ENCODE results near the gene HS6ST1. TPM values are rescaled to one million over a fixed set of nuclear protein-coding genes. Genes with fewer than 3 reads are reported as not detected.

The HS6ST1 gene
- polyA plus RNA-seq, 10 donors, result 18.7 to 49.2 (median 25.1) TPM

DNA sequence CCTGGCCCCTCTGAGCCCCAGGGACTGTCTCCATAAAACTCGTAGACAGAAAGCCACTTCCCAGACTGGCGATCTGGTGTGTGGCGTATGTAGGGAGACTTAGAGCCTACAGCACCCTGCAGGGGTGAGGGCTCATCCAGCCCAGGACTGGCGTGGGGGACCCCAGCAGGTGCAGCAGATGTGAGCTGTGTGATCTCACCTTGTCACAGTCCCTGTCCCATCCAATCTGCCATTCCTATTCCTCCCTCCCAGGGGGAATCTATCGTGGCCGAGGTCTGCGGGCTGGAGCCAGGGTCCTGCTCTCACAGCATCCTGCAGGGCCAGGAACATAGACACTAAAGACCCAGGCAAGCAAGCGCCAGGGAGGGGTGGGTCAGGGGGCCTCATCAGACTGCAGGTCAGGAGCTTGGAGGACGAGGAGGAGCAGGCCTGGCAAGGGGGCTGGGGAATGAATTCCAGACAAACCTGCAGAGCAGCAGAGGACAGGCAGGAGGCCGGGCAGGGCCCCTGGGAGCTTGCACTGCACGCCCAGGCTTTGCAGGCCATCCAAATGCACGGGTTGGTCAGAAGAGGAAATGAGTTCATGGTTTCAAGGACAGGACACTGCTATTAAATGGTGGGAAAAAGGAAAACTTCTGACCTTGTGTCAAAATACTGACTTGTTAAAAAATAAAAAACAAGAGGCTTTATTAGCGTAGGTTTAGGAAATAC lies 32.5 kb downstream of the HS6ST1 start:
- no peak for DNase-seq

DNA sequence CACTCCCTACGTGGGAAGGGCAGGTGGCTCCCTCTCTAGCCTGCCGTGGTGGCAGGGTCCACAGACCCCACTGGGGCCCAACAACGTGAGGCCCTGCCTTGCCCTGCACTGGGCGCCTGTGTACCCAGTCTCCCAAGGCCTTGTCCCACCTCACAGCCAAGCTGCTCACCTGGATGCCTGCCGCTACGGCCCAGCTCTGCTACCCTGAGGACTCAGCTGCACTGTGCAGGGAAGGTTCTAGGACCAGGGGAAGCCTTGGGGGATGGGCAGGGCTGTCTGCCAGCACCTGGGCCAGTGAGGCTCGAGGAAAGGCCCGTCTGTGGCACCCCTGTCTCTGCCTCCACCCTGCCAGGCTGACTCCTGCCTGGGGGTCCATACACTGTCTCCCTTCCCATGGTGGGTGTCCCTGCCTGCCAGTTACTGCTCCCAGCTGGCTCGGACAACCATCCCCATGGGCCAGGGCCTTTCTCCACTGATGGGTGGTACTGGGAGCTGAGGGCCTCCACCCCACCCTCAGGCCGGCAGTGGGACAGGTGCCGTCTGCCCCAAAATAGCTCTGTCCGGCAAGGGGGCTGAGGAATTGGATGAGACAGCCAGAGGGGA lies 33.2 kb downstream of the HS6ST1 start:
- DNase-seq, result no peak

DNA sequence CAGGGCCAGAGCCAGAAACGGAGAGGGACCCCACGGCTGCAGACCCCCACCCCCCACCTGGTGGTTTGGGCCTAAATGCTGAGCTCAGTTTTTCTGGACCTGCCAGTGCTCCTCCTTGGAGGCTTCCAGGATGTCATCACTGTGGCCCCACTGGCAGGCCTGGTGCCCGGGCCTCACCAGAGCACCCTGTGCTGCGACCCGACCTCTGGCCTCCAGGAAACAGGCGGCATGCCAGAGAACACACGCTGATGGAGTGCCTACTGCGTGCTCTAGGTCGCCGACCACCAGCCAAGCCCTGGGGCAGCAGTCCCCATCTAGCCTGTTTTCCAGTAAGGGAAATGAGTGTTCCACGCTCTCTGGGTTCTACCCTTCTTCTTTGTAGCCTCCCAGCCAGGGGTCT lies 33.8 kb downstream of the HS6ST1 start:
- DNase-seq, result no peak

DNA sequence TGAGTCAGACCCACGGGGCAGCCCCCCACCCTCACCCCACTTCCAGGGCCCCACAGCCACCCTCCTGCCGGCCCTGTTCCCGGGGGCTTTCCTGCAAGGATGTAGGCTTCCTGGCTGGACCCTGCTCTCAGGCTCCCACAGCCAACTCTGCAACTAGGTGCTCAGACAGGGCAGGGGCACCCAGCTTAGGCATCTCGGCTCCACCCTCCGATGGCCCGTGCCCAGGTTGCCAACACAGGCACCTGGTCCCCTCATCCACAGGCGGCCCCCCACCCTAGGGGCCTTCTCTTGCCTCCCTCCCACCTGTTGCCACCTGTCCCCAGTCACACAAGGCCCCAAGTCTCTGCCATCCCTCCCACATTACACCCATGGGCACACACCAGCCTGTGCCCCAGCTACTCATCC lies 34.6 kb downstream of the HS6ST1 start:
- DNase-seq, result no peak

DNA sequence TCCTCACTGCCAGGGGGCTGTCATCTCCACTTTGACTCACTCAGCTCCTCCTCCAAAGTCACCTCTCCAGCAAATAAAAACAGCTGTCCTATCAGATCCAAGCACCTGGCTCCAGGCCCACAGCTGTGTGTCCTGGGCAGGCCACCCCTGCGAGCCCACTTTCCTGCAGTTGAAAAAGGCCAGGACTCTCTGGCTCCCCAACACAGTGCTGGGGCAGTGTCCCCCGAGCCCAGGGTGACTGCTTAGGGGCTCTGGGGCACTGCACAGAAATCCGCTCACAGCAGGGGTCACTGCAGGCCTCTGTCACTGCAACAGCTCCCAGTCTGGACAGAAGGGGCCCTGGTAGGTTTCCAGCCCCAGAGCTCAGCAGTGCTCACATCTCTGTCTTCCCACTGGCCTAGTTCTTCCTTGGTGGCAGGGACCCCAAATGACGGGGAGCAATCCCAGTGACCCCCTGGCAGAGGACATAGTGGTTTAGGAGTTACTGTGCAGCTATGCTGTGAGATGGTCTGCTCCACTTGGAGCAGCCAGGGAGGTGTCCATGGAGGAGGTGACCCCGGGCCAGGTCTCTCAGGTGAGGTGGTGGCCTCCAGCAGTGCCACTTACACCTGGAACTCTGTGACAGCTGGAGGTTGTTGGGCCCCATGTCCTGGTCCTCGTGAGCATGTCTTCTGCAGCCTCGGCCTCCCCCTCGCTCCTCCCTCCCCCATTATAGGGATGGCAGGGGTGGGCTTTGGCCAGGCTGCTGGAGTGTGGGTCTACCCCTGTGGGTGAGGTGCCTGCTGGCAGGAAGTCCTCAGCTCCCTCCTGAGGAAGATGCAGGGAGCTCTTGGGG lies 35.5 kb downstream of the HS6ST1 start:
- DNase-seq, result no peak

DNA sequence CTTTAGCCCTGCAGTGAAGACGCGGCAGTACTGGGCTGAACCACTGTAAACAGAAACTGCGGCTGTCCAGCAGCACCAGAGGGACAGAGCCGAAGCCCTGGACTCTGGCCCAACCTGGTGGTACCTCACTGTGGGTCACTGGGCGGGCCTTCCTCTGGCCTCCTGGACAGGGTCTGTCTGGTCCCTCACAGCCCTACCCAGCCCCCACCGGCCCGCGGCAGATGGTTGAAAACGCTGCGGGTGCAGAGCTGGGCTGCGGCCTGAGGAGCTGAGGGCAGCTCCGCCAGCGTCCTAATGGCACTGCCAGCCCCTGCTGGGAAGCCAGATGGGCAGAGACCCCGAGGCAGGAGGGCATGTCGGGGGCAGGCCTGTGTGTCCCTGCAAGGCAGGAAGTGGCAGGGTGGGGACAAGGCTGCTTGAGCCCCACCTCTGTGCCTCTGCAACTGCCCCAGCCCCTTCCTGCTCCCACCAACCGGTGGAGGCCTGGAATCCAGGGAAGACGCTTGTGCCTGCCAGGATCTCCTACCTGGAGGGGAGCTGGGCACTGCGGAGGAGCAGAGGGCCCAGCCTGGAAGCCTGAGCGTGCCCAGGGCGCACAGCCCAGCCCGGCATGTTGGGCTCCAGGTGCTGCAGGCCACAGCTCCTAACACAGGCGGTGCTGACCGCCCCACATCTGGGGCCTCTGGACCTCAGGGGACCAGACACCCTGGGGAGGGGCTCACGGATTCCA lies 36.3 kb downstream of the HS6ST1 start:
- no peak for DNase-seq

DNA sequence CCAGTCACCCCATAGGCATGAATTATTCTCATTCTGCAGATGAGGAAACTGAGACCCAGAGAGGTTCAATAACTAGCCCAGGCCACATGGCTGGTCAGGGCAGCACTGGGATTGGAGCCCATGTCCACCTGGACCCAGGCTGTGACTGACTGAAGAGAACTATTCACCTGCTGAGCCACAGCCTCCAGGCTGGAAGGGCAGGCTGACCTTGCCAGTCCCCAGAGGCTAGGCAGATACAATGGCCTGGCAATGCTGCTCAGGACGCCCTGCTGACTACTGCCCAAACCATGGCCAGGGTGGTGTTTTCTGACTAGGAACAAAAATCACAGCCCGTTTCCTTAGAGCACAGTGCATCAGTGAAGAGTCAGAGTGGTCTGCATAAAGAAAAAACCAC lies 36.8 kb downstream of the HS6ST1 start:
- no peak for DNase-seq

DNA sequence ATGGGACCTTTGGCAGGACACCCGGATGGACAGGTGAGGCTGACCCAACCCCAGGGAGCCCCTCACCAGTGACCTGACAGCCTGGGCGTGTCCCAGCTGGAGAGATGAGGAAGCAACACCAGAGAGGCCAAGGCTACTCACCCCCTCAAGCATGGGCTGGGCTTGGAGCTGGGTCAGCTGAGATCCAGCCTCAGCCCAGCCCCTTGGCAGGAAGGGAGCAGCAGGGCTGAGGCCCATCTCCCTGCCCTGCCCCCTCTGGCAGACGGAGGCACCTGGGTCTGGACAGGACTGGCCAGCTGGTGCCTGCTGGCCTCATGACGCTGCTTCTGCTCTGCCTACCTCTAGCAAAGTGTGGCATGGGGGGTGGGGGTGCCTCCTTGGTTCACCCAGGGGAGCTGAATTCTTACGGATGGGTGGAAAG lies 37.8 kb downstream of the HS6ST1 start:
- DNase-seq, result peak in 1 of 3 donors; percentile 51

DNA sequence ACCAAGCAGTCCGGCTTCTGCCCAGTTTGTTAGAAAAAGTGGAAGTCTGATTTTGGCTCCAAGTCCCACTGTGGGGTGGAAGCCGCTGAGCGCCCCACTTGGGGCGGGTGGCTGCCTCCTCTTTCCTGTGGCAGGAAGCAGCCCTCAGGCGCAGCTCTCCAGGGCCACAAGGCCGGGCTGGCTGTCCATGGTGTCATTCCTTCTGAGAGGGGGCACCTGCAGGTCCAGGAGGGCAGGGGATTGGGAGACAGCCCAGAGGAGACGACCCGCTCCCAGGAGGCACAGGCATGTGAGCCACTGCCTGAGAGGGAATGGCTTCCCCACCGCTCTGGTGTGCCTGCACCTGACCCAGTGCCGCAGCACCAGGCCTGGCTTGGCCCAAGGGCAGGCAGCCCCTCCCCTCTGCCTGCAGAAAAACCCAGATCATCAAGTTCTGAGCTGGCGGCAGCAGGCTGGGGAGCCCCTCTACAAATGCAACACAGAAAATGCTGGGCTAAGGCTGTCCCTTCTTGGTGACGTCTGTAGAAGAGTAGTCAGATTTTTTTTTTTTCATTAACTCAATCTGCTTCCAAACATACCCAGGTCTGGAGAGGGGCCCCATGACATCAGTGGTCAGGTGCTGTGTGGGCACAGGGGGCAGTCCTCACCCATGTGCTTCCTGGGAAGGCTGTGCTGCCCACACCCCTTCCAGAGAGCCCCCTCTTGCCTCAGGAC lies 38.4 kb downstream of the HS6ST1 start:
- DNase-seq, result no peak

DNA sequence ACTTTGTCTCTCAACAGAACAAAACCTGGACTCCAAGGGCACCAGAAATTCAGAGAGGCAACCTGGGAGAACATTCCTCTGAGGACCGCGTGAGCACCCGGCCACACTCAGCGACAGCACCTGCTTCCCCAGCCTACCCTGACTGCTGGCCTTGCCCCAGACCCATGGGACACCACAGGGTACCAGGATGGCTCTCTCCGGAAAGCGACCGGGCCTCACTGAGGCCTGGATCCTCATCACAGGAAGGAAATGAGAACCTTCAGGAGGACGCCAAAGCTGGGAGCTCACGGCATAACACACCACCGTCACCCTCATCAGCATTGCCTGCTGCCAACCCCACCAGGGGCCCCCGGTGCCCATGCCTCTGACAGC lies 38.9 kb downstream of the HS6ST1 start:
- no peak for DNase-seq

DNA sequence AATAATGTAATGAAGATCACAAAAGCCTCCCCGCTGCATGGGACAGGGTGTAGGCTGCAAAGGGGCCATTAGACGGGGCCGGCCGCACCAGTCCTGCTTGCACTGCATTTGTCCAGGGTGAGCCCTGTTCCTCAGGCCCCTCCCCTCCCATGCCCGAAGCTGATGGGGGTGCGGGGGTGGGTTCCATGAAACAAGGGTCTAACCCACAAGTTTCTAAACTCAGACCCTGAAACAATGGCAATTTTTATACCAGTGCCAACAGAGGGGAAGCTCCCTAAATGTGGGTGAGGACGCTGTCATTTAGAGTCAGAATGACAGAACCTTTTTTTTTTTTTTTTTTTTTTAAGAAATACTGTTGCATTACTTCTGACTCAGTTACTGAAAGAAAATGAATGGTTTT lies 39.7 kb downstream of the HS6ST1 start:
- DNase-seq, result no peak

DNA sequence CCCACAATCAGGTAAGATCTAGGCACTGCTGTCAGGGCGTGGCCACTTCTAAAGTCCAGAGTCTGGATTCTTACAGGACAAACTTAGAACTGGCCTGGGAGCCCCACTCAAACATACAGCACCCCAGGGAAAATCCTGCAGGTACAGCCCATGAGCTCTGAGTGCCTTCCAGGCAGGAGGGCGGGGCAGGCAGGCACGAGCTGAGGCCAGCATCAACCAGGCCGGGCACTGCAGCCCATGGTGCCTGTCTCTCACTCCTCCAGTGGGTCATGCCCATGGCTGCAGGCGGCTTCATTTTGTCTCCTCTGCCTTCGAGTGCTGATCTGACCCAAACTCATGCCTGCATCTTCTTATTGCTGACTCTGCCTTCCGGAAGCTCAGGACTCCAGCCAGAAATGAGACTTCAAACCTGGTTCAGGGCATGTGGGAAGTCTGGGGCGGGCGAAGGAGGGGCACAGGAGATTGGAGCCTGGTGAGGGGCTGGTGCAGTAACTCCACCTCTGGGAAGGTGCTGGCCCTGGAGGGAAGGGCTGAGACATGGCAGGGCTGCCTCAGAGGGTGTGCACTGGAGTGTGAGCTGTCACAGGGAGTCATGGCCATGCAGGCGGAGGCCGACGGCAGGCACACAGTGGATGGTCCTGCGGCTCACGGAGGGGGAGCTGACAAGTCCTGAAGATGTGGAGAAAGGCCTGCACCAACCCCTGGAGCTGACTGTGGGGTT lies 40.5 kb downstream of the HS6ST1 start:
- DNase-seq, result no peak

DNA sequence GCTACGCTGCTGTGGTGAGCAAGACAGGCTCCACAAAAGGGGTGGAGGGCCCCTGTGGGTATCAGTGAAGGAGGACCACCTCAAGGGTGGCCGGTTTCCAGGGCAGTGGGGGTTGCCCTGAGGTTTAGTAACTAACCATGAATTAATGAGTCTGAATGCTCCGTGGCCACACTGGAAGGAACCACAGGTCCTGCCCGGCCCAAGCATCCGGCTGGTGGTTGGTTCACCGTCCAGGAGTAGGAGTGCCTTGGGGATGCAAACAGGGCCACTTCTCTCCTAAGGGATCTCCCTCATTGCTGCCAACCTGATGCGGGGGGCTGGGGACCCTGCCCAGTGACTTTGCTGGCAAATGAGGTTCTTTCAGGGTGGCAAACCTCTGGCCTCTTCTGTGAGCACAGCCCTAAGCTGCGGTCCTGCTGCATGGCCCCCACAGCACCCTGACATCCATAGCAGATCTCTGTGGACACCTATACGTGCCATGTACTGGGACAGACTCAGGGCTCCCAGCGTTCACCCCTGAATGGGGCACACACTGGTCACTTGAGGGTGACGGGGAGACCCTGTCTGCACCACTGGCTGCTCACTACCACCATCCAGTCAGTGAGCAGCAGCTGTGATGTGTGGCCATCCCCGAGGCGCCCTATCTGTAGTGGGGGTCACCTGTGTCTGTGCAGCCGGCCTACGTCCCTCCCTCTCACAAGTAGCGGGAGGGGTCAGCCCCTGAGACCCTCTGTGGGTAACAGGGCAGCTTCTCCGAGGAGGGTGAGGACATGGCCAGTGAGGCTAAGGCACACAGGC lies 41.6 kb downstream of the HS6ST1 start:
- DNase-seq, result no peak

DNA sequence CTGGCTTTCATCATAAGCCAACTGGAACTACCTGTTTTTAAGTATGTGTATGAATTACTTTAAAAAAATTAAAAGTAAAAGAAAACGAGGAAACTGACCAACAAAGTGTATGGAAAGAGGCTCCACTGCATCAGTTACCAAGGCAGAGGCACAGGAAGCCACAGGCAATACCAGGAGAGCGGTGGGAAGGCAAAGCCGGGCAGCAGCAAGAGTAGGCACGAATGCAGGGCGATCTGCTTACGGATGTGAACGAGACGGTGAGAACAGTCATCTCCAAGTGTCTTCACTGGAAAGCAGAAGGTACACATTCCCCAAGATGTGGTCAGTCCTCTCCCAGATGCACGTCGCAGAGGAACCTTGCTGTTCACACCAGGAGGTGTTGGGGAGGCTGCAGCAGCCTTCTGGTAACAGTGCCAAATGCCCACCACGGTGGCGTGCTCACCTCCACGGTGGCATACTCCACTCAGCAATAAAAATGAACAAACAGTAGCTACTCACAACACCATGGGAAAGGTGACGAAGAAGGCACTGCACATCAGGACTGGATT lies 43.1 kb downstream of the HS6ST1 start:
- no peak for DNase-seq

DNA sequence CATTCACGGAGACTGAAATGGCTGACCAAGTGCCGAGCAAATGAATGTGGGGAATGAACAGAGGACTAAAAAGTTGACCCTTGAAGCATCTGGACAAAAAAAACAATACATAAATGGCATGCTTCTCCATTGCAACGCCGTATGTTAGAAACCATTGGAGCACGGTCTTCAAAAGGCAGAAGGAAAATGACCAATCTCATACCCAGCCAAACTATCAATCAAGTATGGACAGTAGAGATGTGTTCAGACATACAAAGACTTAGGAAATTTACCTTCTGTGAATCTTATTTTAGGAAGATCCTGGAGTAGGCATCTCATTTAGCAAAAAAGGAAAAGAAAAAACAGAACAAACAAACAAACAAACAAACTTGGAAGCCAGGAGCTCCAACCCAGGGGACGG lies 44.5 kb downstream of the HS6ST1 start:
- no peak for DNase-seq

DNA sequence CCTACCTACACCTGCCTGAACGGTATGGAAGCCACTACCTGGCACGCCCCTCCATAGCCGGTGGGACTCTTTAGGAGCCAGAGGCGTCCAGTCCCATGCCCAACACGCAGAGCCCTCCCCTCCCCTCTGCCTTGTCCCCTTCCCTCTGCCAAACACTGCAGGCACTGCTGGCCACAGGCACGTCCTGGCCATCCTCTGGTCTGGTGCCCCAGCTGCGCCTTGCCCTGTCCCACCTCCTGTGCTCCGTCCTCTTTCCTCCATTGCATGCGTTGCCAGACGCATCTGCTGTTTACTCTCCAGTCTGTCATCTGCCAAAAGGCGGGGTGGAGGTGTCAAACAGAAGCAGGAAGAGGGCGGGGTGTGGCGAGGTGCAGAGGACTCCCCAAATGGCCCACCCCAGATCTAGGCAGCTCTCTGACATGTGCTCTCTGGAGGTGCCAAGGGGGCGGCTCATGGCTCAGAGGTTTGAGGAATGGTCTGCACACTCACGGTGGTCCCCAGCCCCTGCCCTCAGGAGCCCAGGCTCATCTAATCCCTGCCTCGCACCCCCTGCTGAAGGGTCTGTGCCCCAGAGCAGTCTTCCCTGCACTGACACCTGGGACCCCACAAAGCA lies 45.1 kb downstream of the HS6ST1 start:
- no peak for DNase-seq

DNA sequence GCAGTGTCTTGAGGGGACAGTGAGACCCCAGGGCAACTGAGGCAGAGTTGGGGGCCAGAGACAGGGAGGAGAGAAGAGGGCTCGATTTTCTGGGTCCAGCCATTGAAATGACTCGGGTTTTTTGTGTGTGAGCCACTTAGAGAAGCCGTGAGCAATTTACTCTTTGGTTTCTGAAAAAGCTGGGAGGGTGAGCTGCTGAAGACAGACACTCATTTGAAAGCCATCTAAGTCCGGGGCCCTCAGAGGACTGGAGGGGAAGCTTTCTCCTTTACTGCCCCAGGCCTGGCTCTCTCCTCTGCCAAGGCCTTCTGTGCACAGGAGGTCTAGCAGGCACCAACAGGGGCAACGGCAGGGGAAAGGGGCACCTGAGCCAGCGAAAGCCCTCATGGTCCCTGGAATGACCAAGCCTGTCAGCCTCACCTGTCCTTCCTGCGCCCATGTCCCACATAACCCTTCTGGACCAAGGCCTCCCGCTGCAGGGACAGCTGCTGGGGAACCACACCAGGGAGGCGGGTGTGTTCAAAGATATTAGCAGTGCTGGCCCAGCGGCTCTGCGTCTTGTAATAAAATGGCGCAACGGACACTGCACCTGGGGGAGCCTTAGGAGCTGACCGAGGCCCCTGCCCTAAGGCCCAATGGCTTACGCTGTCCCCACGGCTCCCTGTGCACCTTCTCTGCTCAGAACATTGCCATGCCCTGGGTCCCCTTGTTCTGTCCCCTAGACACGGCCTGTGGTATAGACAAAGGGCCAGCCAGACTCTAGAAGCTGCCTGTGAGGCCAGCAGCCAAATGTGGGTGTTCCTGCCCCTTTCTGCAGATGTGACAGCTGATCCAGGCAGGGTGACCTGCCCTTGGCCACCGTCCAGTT lies 45.8 kb downstream of the HS6ST1 start:
- DNase-seq, result no peak

DNA sequence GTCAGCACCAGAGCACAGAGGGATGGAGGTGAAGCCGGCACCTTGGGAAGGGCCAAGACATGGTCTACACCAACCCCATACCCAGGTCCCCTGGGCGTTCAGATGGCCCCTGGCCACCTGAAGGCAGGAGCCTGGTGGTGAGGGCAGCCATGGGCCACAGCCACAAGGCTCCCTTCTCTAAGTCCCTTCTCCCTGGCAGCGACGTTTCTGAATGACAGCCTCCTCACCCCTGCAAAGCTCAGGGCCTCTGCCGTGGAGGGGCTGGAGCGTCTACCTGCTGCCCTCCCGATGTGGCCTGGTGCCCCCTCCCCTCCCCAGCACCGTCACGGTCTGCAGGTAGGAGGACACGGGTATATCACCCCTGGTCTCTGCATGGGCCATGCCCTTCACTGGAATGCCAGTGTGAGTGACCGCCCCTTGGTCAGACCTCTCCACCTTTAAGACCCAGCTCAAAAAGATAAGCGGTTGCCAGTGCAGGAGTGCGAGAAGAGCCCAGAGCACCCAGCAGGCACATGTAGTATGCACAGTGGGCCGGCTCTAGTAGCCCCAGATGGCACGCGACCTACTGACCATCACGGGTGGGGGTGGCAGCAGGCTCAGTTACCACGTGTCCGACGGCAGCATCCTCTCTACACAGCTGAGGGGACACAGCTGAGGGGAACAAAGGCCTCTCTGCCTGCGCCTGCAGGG lies 46.6 kb downstream of the HS6ST1 start:
- DNase-seq, result no peak

All from muscle of back (tissue), 11 donors.